OCI-LY3 (cell line): ENCODE results near the gene SNPH.

Experiments
- H2AFZ ChIP-seq: fragments of 200-600, 300-600 bp; shearing (Covaris generic); 2 replicates; pipeline ENCODE4 v1.6.0; 2014; ENCODE audit warnings: antibody characterized with exemption, low read depth, low read length
- H3K27ac ChIP-seq: fragments of 200-600, 300-600 bp; sonication (generic); 2 replicates; pipeline ENCODE4 v1.5.1; 2014; ENCODE audit warnings: mild to moderate bottlenecking, low read length, moderate library complexity, mixed read lengths
- H3K27me3 ChIP-seq: fragments of 200-600, 300-600 bp; sonication (generic); 2 replicates; pipeline ENCODE4 v1.6.1; 2014; ENCODE audit warnings: low read depth, low read length, mixed read lengths
- H3K36me3 ChIP-seq: fragments of 200-600, 300-600 bp; sonication (generic); replicated peaks from 2 replicates; pipeline ENCODE3; 2014; ENCODE audit warnings: low read depth, low read length, mixed read lengths
- H3K4me1 ChIP-seq: fragments of 300-600, 200-600 bp; sonication (generic); 2 replicates; pipeline ENCODE4 v1.6.1; 2014; ENCODE audit warnings: low read length, mixed read lengths
- H3K4me2 ChIP-seq: fragments of 200-600, 300-600 bp; sonication (generic); 2 replicates; pipeline ENCODE4 v1.6.1; 2014; ENCODE audit warnings: low read length, mixed read lengths
- H3K4me3 ChIP-seq: fragments of 300-600, 200-600 bp; sonication (generic); 2 replicates; pipeline ENCODE4 v1.5.1; 2014; ENCODE audit warnings: antibody characterized with exemption, mild to moderate bottlenecking, low read length, moderate library complexity
- H3K79me2 ChIP-seq: fragments of 300-600, 200-600 bp; shearing (Covaris generic); 2 replicates; pipeline ENCODE4 v1.6.1; 2014; ENCODE audit warnings: mild to moderate bottlenecking, low read length, mixed read lengths
- H3K9ac ChIP-seq: fragments of 300-600, 200-600 bp; shearing (Covaris generic); 2 replicates; pipeline ENCODE4 v1.6.0; 2014; ENCODE audit warnings: mild to moderate bottlenecking, low read length, moderate library complexity
- H3K9me3 ChIP-seq: fragments of 200-600, 300-600 bp; shearing (Covaris generic); 2 replicates; pipeline ENCODE4 v1.6.1; 2014; ENCODE audit warnings: low read length, mixed read lengths; ENCODE audit not compliant: insufficient read depth
- H4K20me1 ChIP-seq: fragments of 200-600, 300-600 bp; sonication (generic); 2 replicates; pipeline ENCODE4 v1.6.1; 2016; ENCODE audit warnings: low read length, mixed read lengths; ENCODE audit not compliant: insufficient read depth
- CTCF ChIP-seq: fragments of 200-600, 300-600 bp; sonication (generic); IDR thresholded peaks from 2 replicates; pipeline ENCODE4 v1.5.1; 2014; ENCODE audit warnings: antibody characterized with exemption, low read length, low read depth
- EZH2phosphoT487 ChIP-seq: fragments of 200-600 bp; shearing (Covaris generic); IDR thresholded peaks from 2 replicates; pipeline ENCODE4 v1.6.1; 2018; ENCODE audit warnings: antibody characterized with exemption, mixed run types, low read depth

SNPH gene

GRCh38 chr20:1302685-1303541 lies 36.8 kb downstream of the SNPH start:
- Histone ChIP-seq H4K20me1 (no peaks in the 10 kb centered on the region), H2AFZ (no peak overlapping the region), H3K79me2 (no peaks in the 10 kb centered on the region), H3K4me3 (no peak overlapping the region), H3K4me1 (no peaks in the 10 kb centered on the region), H3K9ac (no peak overlapping the region), H3K9me3 (no peaks in the 10 kb centered on the region), H3K36me3 (no peaks in the 10 kb centered on the region), H3K27me3 (no peaks in the 10 kb centered on the region), H3K4me2 (no peak overlapping the region), H3K27ac (no peak overlapping the region)
- TF ChIP-seq CTCF, result no peak
- no peak for TF ChIP-seq EZH2phosphoT487

GRCh38 chr20:1304710-1305515 lies 38.8 kb downstream of the SNPH start:
- TF ChIP-seq EZH2phosphoT487 (no peak), CTCF (no peak)
- Histone ChIP-seq H3K4me2 (no peak overlapping the region), H3K9ac (no peak overlapping the region), H2AFZ (no peak overlapping the region), H3K4me3 (no peak overlapping the region), H3K79me2 (no peaks in the 10 kb centered on the region), H3K9me3 (no peaks in the 10 kb centered on the region), H4K20me1 (no peaks in the 10 kb centered on the region), H3K4me1 (no peaks in the 10 kb centered on the region), H3K27ac (no peak overlapping the region), H3K27me3 (no peaks in the 10 kb centered on the region), H3K36me3 (no peaks in the 10 kb centered on the region)

- Histone ChIP-seq H3K4me3 (no peak overlapping the region), H3K27me3 (no peaks in the 10 kb centered on the region), H3K79me2 (no peaks in the 10 kb centered on the region), H4K20me1 (no peaks in the 10 kb centered on the region), H3K27ac (no peak overlapping the region), H3K36me3 (no peaks in the 10 kb centered on the region), H3K4me1 (no peaks in the 10 kb centered on the region), H3K4me2 (no peak overlapping the region), H2AFZ (no peak overlapping the region), H3K9ac (no peak overlapping the region), H3K9me3 (no peaks in the 10 kb centered on the region)
- TF ChIP-seq CTCF (no peak), EZH2phosphoT487 (no peak)
Measured at GRCh38 chr20:1305712-1306111, 39.6 kb downstream of the SNPH start.
